HEK293 (cell line): ENCODE measurements around the gene RDM1.

ENCODE experiments used
- CTCF ChIA-PET: fragments of 350-600 bp; formaldehyde crosslinking; extraction: SDS; loops from one replicate; lab custom pipeline; 2021; ENCODE audit warnings: antibody characterized with exemption; lab: Yijun Ruan, JAX
- POLR2A ChIA-PET: fragments of 300-600 bp; formaldehyde crosslinking; extraction: SDS; loops from one replicate; lab custom pipeline; 2020; ENCODE audit warnings: antibody characterized with exemption, inconsistent platforms; lab: Yijun Ruan, JAX
- H3K27ac ChIP-seq: fragments of 200-500 bp; sonication (Bioruptor generic); 2 replicates; pipeline ENCODE4 v1.5.1; 2014; ENCODE audit warnings: low read depth, low read length, control low read depth, inconsistent platforms; ENCODE audit errors: extremely low read depth
- H3K36me3 ChIP-seq, 2 experiments: fragments of 200-500 bp in 1 of 2; sonication (Bioruptor generic) in 1 of 2; 1 replicate in 1 of 2; 2 replicates in 1 of 2; pipeline ENCODE4 v1.5.1; 2014 to 2017; ENCODE audit warnings: inconsistent platforms in 2 of 2, low read length in 2 of 2; ENCODE audit not compliant: control insufficient read depth in 2 of 2, insufficient read depth in 1 of 2
- H3K4me1 ChIP-seq: fragments of 200-500 bp; sonication (Bioruptor generic); 2 replicates; pipeline ENCODE4 v1.5.1; 2014; ENCODE audit warnings: mild to moderate bottlenecking, low read length, inconsistent platforms; ENCODE audit not compliant: control insufficient read depth, insufficient read depth
- H3K4me3 ChIP-seq: 2 replicates; pipeline ENCODE4 v1.5.1; 2011; ENCODE audit warnings: low read depth, mild to moderate bottlenecking, control low read depth, low read length, moderate library complexity
- H3K9me3 ChIP-seq: fragments of 200-500 bp; sonication (Bioruptor generic); 2 replicates; pipeline ENCODE4 v1.5.1; 2014; ENCODE audit warnings: low read depth, low read length, inconsistent platforms; ENCODE audit not compliant: control insufficient read depth, insufficient read depth
- EGR2 ChIP-seq: fragments of 450-650 bp; formaldehyde crosslinking; IDR thresholded peaks from 2 replicates; pipeline ENCODE4 v1.5.1; 2016; ENCODE audit warnings: low read depth, missing biosample characterization, missing genetic modification characterization
- PRDM1 ChIP-seq: fragments of 450-650 bp; formaldehyde crosslinking; IDR thresholded peaks from 2 replicates; pipeline ENCODE4; 2016; ENCODE audit warnings: missing biosample characterization, missing genetic modification characterization
- REST ChIP-seq: fragments of 450-650 bp; formaldehyde crosslinking; IDR thresholded peaks from 2 replicates; pipeline ENCODE4 v1.5.1; 2016; ENCODE audit warnings: missing biosample characterization, missing genetic modification characterization
- WT1 ChIP-seq: fragments of 450-650 bp; formaldehyde crosslinking; IDR thresholded peaks from 2 replicates; pipeline ENCODE4 v1.5.1; 2016; ENCODE audit warnings: missing biosample characterization, missing genetic modification characterization
- ZFHX2 ChIP-seq: fragments of 450-650 bp; formaldehyde crosslinking; conservative IDR thresholded peaks from 2 replicates; pipeline ENCODE4 v1.5.1; 2016; ENCODE audit warnings: missing biosample characterization, missing genetic modification characterization
- ZFP41 ChIP-seq: fragments of 450-650 bp; formaldehyde crosslinking; IDR thresholded peaks from 2 replicates; pipeline ENCODE4 v1.5.1; 2016; ENCODE audit warnings: missing biosample characterization, missing genetic modification characterization, borderline replicate concordance
- ZNF114 ChIP-seq: fragments of 450-650 bp; formaldehyde crosslinking; IDR thresholded peaks from 2 replicates; pipeline ENCODE4 v1.5.0; 2017; ENCODE audit warnings: missing biosample characterization, missing genetic modification characterization
- ZNF529 ChIP-seq: fragments of 450-650 bp; formaldehyde crosslinking; IDR thresholded peaks from 2 replicates; pipeline ENCODE4 v1.5.1; 2017; ENCODE audit warnings: missing genetic modification characterization, missing biosample characterization; ENCODE audit not compliant: insufficient replicate concordance
- ZNF558 ChIP-seq: fragments of 450-650 bp; formaldehyde crosslinking; IDR thresholded peaks from 2 replicates; pipeline ENCODE4 v1.5.1; 2016; ENCODE audit warnings: missing biosample characterization, missing genetic modification characterization
- ZNF645 ChIP-seq: fragments of 450-650 bp; formaldehyde crosslinking; IDR thresholded peaks from 2 replicates; pipeline ENCODE4; 2016; ENCODE audit warnings: missing biosample characterization, missing genetic modification characterization
- ZNF658 ChIP-seq: fragments of 450-650 bp; formaldehyde crosslinking; IDR thresholded peaks from 2 replicates; pipeline ENCODE4; 2016; ENCODE audit warnings: missing biosample characterization, missing genetic modification characterization
- ZNF747 ChIP-seq: fragments of 450-650 bp; formaldehyde crosslinking; IDR thresholded peaks from 2 replicates; pipeline ENCODE4 v1.5.1; 2016; ENCODE audit warnings: missing biosample characterization, missing genetic modification characterization
- ZNF768 ChIP-seq: fragments of 450-650 bp; formaldehyde crosslinking; IDR thresholded peaks from 2 replicates; pipeline ENCODE4 v1.5.1; 2018; ENCODE audit warnings: missing biosample characterization, mild to moderate bottlenecking, missing genetic modification characterization

The RDM1 gene

GRCh38 chr17:35879773-35880654, 50.6 kb downstream of the RDM1 start, which contains the start of gene CCL5 (continued):
- TF ChIP-seq ZNF658 (tag by site-specific recombination): no peak

GRCh38 chr17:35878361-35878760, 52.2 kb downstream of the RDM1 start:
- Histone ChIP-seq H3K9me3 (no peaks in the 10 kb centered on the region), H3K36me3 (no peaks in the 10 kb centered on the region), H3K4me1 (no peaks in the 10 kb centered on the region), H3K4me3 (no peak overlapping the region), H3K27ac (no peak overlapping the region)
- ChIA-PET CTCF (interaction anchor here (0.8 to 1.1 kb wide), 2 partner anchors 28 to 31 kb away, joined by 3 to 5 read pairs; no protein-coding TSS in a partner anchor), POLR2A (interaction anchor here (0.5 kb wide), 1 partner anchor 667 kb away, joined by 5 read pairs; the partner anchor contains the start of gene GGNBP2)
- TF ChIP-seq EGR2 (peak; percentile 52), ZNF747 (tag by site-specific recombination) (no peak), ZFHX2 (tag by site-specific recombination) (peak; percentile 55)

GRCh38 chr17:35877345-35878029, 53.1 kb downstream of the RDM1 start:
- H3K36me3 ChIP-seq: no peaks in the 10 kb centered on the region
- CTCF ChIA-PET: interaction anchor here (0.6 to 1.8 kb wide), 5 partner anchors 27 to 607 kb away, joined by 3 to 8 read pairs (median 3); no protein-coding TSS in a partner anchor
- no peaks in the 10 kb centered on the region for H3K9me3 ChIP-seq
- POLR2A ChIA-PET: no interaction called here
- no peak overlapping the region for H3K27ac ChIP-seq
- no peaks in the 10 kb centered on the region for H3K4me1 ChIP-seq
- H3K4me3 ChIP-seq: no peak overlapping the region
- TF ChIP-seq ZNF768 (tag by site-specific recombination) (peak; percentile 48; the same call in 1 of the 2 replicates), ZNF114 (no peak), ZNF529 (tag by site-specific recombination) (no peak), WT1 (tag by site-specific recombination) (no peak), REST (tag by site-specific recombination) (no peak), ZFP41 (tag by site-specific recombination) (no peak), ZNF558 (tag by site-specific recombination) (no peak)

GRCh38 chr17:35876534-35876933, 54.0 kb downstream of the RDM1 start:
- ChIA-PET POLR2A (interaction anchor here (0.6 kb wide), 1 partner anchor 45 kb away, joined by 3 read pairs; no protein-coding TSS in a partner anchor), CTCF (interaction anchor here (0.6 to 1.8 kb wide), 3 partner anchors 13 to 75 kb away, joined by 3 to 8 read pairs (median 3); no protein-coding TSS in a partner anchor)
- H3K9me3 ChIP-seq: no peaks in the 10 kb centered on the region
- no peak overlapping the region for H3K27ac ChIP-seq
- H3K4me1 ChIP-seq: no peaks in the 10 kb centered on the region
- no peak overlapping the region for H3K4me3 ChIP-seq
- TF ChIP-seq ZNF645 (tag by site-specific recombination): no peak
- TF ChIP-seq PRDM1 (tag by site-specific recombination): 0 out of 2 replicates have a peak, but pooled peaks have one; percentile 34
- TF ChIP-seq, all 188 proteins: peak for 1
- H3K36me3 ChIP-seq: no peaks in the 10 kb centered on the region
